ENCODE measurements around the gene LRRC23. TPM values are rescaled to one million over a fixed set of nuclear protein-coding genes. Genes with fewer than 3 reads are reported as not detected.

Gene LRRC23
- total and polyA plus RNA-seq, 2 of the 13 experiments (the other 11 are each of a cell fraction or from before 2014, with no cell fraction given): 6.0 to 7.8 TPM

GRCh38 chr12:6917491-6918231 lies 13.0 kb downstream of the LRRC23 start:
- DNase-seq (ENCODE audit: low spot score) (no peak), ATAC-seq (no peak), FAIRE-seq (no peak)
- Histone ChIP-seq H3K4me3 (replicated peaks in 1 of 3; ENCODE audit: insufficient read depth in 1 of 3, low read depth in 2 of 3, low read length in 3 of 3) (no peak overlapping the region), H3K4me1 (ENCODE audit: insufficient read depth, low read length) (peaks cover 28% of the 10 kb centered on the region), H3K9me3 (ENCODE audit: low read length) (no peaks in the 10 kb centered on the region), H3K9ac (ENCODE audit: insufficient read depth, low read depth, low read length) (no peak overlapping the region), H3K36me3 (replicated peaks in 1 of 2; ENCODE audit: control insufficient read depth in 1 of 2, insufficient read depth in 2 of 2, low read length in 2 of 2) (peaks cover 5 to 36% of the 10 kb centered on the region in 2 experiments; a peak in 3 of 5 replicates), H2AFZ (ENCODE audit: low read length) (no peak overlapping the region), H3K27me3 (ENCODE audit: control insufficient read depth in 1 of 2, insufficient read depth in 2 of 2, low read length in 2 of 2) (no peaks in the 10 kb centered on the region), H3K4me2 (ENCODE audit: low read depth, low read length) (no peak overlapping the region), H3K27ac (ENCODE audit: extremely low read length, insufficient read depth, low read length) (no peak overlapping the region), H3K79me2 (ENCODE audit: insufficient read depth, low read length) (peaks cover 17% of the 10 kb centered on the region), H4K20me1 (ENCODE audit: insufficient read depth, low read length) (no peaks in the 10 kb centered on the region)
- ChIA-PET CTCF (ENCODE audit: low intra/inter-chr PET ratio, low total read pairs) (no interaction called here), POLR2A (no interaction called here)
- in situ Hi-C loops (cut with HindIII; ENCODE audit: extremely low pct_ligation_motif_present, low pct_unique_long_range_greater_than_20kb): no loop called here
- BruUV-seq (replicated peaks): no TSS peak
- WGBS (ENCODE audit: low lambda C conversion rate): 94% methylated on average over 13 of the region's 14 CpGs
- intact Hi-C loops (cut with micrococcal nuclease; ENCODE audit: unreplicated experiment): no loop called here
- TF ChIP-seq, protein P1, sequence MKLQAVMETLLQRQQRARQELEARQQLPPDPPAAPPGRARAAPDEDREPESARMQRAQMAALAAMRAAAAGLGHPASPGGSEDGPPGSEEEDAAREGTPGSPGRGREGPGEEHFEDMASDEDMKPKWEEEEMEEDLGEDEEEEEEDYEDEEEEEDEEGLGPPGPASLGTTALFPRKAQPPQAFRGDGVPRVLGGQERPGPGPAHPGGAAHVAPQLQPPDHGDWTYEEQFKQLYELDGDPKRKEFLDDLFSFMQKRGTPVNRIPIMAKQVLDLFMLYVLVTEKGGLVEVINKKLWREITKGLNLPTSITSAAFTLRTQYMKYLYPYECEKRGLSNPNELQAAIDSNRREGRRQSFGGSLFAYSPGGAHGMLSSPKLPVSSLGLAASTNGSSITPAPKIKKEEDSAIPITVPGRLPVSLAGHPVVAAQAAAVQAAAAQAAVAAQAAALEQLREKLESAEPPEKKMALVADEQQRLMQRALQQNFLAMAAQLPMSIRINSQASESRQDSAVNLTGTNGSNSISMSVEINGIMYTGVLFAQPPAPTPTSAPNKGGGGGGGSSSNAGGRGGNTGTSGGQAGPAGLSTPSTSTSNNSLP (IDR thresholded peaks at IDR 0.05; ENCODE audit: low read depth, low read length): no peak
- no peak for TF ChIP-seq HINFP (CRISPR knock-in tag; IDR thresholded peaks at IDR 0.05; ENCODE audit: low read depth)
- TF ChIP-seq RAD51 (IDR thresholded peaks at IDR 0.05; ENCODE audit: borderline replicate concordance): no peak
- TF ChIP-seq, protein P2, sequence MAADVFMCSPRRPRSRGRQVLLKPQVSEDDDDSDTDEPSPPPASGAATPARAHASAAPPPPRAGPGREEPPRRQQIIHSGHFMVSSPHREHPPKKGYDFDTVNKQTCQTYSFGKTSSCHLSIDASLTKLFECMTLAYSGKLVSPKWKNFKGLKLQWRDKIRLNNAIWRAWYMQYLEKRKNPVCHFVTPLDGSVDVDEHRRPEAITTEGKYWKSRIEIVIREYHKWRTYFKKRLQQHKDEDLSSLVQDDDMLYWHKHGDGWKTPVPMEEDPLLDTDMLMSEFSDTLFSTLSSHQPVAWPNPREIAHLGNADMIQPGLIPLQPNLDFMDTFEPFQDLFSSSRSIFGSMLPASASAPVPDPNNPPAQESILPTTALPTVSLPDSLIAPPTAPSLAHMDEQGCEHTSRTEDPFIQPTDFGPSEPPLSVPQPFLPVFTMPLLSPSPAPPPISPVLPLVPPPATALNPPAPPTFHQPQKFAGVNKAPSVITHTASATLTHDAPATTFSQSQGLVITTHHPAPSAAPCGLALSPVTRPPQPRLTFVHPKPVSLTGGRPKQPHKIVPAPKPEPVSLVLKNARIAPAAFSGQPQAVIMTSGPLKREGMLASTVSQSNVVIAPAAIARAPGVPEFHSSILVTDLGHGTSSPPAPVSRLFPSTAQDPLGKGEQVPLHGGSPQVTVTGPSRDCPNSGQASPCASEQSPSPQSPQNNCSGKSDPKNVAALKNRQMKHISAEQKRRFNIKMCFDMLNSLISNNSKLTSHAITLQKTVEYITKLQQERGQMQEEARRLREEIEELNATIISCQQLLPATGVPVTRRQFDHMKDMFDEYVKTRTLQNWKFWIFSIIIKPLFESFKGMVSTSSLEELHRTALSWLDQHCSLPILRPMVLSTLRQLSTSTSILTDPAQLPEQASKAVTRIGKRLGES (CRISPR knock-in tag; IDR thresholded peaks at IDR 0.05; ENCODE audit: borderline replicate concordance): no peak
- TF ChIP-seq TMF1 (CRISPR knock-in tag; IDR thresholded peaks at IDR 0.05; ENCODE audit: low read depth): no peak
- TF ChIP-seq ZNF564 (CRISPR knock-in tag; IDR thresholded peaks at IDR 0.05): no peak
- TF ChIP-seq RARG (CRISPR knock-in tag; IDR thresholded peaks at IDR 0.05; ENCODE audit: low read depth): no peak
- no peak for TF ChIP-seq ZNF709 (CRISPR knock-in tag; IDR thresholded peaks at IDR 0.05)
- no peak for TF ChIP-seq ZNF687 (CRISPR knock-in tag; IDR thresholded peaks at IDR 0.05)
- TF ChIP-seq BORCS8-MEF2B (CRISPR knock-in tag; IDR thresholded peaks at IDR 0.05): no peak
- no peak for TF ChIP-seq ZNF788 (CRISPR knock-in tag; IDR thresholded peaks at IDR 0.05; ENCODE audit: borderline replicate concordance)
